ENCODE results near the gene SLC22A12. TPM values are rescaled to one million over a fixed set of nuclear protein-coding genes. Genes with fewer than 3 reads are reported as not detected.

The SLC22A12 gene
- total and polyA plus RNA-seq, 4 donors = not detected

DNA sequence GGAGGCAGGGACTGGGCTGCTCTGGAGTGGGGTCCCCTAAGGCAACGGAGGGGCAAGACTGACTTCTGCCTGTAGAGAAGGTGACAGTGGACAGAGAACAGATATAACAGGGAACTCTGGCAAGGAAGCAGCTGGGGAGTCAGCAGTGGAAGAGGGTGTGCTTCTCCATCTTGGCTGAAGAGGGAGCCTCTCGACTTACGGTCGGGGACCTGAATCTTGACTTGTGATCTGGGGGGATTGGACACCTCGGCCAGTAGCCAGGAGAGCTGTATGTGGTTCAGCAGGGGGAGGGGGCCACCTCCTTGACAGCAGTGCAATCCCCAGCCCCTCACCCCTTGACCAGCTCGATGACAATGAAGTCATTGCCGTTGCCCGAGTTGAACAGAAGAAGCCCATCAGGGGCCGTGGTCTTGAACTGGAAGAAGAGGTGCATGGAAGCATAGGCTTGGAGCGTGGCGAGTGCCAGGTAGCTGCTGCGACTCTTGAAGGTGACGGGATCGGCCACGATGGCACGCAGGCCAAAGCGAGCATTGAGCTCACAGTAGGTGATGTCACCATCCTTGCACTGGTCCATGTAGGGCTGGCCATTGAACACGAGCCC lies 60.0 kb downstream of the SLC22A12 start:
- 65% methylated on average over 17 of the region's 18 CpGs for WGBS (ENCODE audit: insufficient coverage)
- no peak overlapping the region for H3K4me3 ChIP-seq (ENCODE audit: low read depth, low read length)
- H3K4me1 ChIP-seq (ENCODE audit: control insufficient read depth, insufficient read depth, low read length) = peaks cover 52% of the 10 kb centered on the region
- no peak overlapping the region for H3K27ac ChIP-seq (ENCODE audit: low read depth, low read length)
- H3K36me3 ChIP-seq (ENCODE audit: control insufficient read depth, insufficient read depth, low read length) = peaks cover 61% of the 10 kb centered on the region
- H3K27me3 ChIP-seq (ENCODE audit: control insufficient read depth, insufficient read depth, low read length) = no peaks in the 10 kb centered on the region
- DNase-seq (ENCODE audit: low read depth in 4 of 6, low spot score in 6 of 6) = peak in 1 of 6 donors; percentile 51
- no peaks in the 10 kb centered on the region for H3K9me3 ChIP-seq (ENCODE audit: control insufficient read depth, insufficient read depth, low read length)

Other genes with a start within 250 kb of the SLC22A12 start
- gene RPS6KA4, start 232.1 kb upstream of the SLC22A12 start, total RNA-seq = 10 to 100 TPM; 11.3 to 20.4 TPM
- gene RPS6KA4, start 232.1 kb upstream of the SLC22A12 start, polyA plus RNA-seq (ENCODE audit: insufficient read length in 2 of 2) = 10 to 100 TPM; 20.7 to 27.2 TPM
- gene SLC22A11, start 35.3 kb upstream of the SLC22A12 start, total RNA-seq = under 1 TPM in 1 of 2 donors, not detected in 1; 0.11 TPM
- gene SLC22A11, start 35.3 kb upstream of the SLC22A12 start, polyA plus RNA-seq (ENCODE audit: insufficient read length in 2 of 2) = under 1 TPM in 1 of 2 donors, not detected in 1; 0.30 TPM
- gene NRXN2, start 132.0 kb downstream of the SLC22A12 start, total RNA-seq = 100 to 1,000 TPM in 1 of 2 donors, 10 to 100 TPM in 1; 68.0 to 145 TPM
- gene NRXN2, start 132.0 kb downstream of the SLC22A12 start, polyA plus RNA-seq (ENCODE audit: insufficient read length in 2 of 2) = 100 to 1,000 TPM; 415 to 424 TPM
- gene RASGRP2, start 152.9 kb downstream of the SLC22A12 start, total RNA-seq = 10 to 100 TPM; 18.8 to 23.7 TPM
- gene RASGRP2, start 152.9 kb downstream of the SLC22A12 start, polyA plus RNA-seq (ENCODE audit: insufficient read length in 2 of 2) = 10 to 100 TPM; 58.7 to 87.3 TPM
- gene PYGM, start 168.8 kb downstream of the SLC22A12 start, total RNA-seq = 10 to 100 TPM in 1 of 2 donors, 1 to 10 TPM in 1; 9.7 to 13.6 TPM
- gene PYGM, start 168.8 kb downstream of the SLC22A12 start, polyA plus RNA-seq (ENCODE audit: insufficient read length in 2 of 2) = 10 to 100 TPM in 1 of 2 donors, 1 to 10 TPM in 1; 8.3 to 13.3 TPM
- 100 to 1,000 TPM; 102 to 118 TPM for gene SF1, start 187.3 kb downstream of the SLC22A12 start, total RNA-seq
- 100 to 1,000 TPM; 286 to 377 TPM for gene SF1, start 187.3 kb downstream of the SLC22A12 start, polyA plus RNA-seq (ENCODE audit: insufficient read length in 2 of 2)
- gene MAP4K2, start 212.0 kb downstream of the SLC22A12 start, total RNA-seq = 10 to 100 TPM; 15.3 to 26.3 TPM
- 10 to 100 TPM; 36.0 to 47.7 TPM for gene MAP4K2, start 212.0 kb downstream of the SLC22A12 start, polyA plus RNA-seq (ENCODE audit: insufficient read length in 2 of 2)
- gene MEN1, start 219.3 kb downstream of the SLC22A12 start, total RNA-seq = 10 to 100 TPM; 12.4 to 17.6 TPM
- gene MEN1, start 219.3 kb downstream of the SLC22A12 start, polyA plus RNA-seq (ENCODE audit: insufficient read length in 2 of 2) = 10 to 100 TPM; 39.3 to 46.7 TPM